HG03558 (cell line): Measurements from ENCODE around the gene SRRM3.
"Not testable (repeated sequence)": the region's sequence is repeated elsewhere in the genome, so short reads cannot be mapped to it uniquely, and the experiment has no call there.

Source experiments
- ATAC-seq: cut with Tn5 transposase; IDR thresholded peaks from one replicate; pipeline ENCODE4 v1.9.1; 2021; ENCODE audit warnings: moderate number of reproducible peaks; ENCODE audit not compliant: unreplicated experiment; ENCODE audit errors: extremely low read depth

SRRM3 gene

DNA sequence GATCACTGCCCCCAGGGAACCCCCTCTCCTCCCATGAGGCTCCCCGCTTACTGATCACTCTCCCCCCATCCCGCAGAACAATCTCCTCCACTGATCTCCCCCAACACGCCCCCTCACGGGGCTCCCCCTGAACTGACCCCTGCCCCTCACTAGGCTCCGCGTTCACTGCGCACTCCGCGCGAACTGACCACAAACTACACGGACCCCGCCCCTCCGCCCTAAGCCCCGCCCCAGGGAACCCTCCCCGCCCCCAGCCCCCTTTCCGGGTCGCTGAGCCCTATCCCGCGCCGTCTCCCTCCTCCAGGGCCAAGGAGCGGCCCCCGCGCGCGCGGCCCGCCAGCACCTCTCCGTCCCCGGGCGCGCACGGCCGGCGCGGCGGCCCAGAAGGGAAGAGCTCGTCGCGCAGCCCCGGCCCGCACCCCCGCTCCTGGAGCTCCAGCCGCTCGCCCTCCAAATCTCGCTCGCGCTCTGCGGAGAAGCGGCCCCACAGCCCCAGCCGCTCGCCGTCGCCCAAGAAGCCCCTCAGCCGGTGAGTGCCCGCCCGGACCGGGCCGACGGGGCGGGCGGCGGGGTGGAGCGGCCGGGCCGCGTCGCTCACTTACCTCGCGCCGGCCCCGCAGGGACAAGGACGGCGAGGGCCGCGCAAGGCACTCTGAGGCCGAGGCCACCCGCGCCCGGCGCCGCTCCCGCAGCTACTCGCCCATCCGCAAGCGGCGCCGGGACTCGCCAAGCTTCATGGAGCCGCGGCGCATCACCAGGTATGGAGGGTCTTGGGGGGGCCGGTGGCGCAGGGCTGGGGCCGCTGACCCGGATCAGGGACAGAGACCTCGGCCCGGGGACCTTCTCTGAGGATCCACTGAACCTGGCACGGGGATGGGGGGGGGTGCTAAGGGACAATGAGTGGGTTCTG lies 80.9 kb downstream of the SRRM3 start:
- ATAC-seq = no peak

GRCh38 chr7:76283254-76284159 lies 81.8 kb downstream of the SRRM3 start:
- ATAC-seq = no peak

DNA sequence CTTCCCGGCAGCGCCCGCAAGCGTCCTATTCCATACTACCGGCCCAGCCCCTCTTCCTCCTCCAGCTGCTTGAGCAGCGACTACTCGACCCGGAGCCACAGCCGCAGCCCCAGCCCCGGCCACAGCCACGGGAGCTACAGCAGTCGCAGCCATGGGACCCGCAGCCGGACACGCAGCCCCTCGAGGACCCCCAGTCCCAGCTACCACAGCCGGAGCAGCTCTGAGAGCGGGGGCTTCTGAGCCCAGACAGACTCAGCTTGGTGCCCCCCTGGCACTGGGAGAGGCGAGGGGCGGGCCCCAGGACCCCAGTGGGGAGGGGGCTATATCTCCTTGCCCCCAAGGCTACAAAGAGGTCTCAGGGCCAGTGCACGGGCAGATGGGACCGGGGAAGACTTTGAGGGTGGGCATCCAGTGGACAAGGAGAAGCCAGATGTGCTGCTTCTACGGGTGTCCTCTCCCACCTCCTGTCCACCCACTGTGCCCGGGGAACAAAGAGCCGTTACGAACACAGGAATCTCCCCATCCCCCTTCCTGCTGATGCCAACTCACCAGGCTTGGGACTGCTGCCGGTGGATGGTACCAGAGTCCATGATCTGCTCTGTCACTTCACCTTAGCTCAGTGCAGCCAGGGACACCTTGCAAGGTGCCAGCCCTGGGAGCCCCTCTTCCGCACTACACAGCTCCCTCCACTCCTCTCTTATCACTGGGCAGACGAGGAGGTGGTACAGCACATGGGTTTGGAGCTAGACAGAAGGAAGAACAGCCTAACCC lies 84.1 kb downstream of the SRRM3 start:
- no peak for ATAC-seq

DNA sequence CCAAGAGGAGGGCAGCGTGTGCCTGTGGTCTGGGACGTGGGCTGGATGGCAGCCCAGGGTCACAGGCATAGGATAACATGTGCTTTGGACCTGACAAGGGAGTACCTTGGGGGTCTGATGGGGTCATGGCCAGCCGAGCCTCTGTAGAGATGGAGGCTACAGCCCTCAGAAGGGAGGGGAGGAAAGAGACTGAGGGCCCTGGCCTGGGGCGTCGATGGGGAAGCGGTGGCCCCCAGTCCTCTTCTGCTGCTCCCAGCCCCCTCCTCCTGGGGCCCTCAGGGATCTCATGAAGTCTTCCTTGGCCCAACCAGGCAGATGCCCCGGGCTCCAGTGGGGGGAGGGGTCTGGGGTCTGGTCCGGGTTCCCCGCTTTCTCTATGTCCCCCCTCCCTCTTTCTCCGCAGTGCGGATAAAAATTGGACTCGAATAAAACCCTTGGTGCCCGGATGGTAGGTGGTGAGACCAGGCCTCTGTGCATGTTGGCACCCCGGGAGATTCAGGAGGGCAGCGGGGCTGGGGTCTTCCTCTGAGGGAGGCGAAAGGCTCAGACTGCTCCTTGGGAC lies 85.2 kb downstream of the SRRM3 start:
- no peak for ATAC-seq

DNA sequence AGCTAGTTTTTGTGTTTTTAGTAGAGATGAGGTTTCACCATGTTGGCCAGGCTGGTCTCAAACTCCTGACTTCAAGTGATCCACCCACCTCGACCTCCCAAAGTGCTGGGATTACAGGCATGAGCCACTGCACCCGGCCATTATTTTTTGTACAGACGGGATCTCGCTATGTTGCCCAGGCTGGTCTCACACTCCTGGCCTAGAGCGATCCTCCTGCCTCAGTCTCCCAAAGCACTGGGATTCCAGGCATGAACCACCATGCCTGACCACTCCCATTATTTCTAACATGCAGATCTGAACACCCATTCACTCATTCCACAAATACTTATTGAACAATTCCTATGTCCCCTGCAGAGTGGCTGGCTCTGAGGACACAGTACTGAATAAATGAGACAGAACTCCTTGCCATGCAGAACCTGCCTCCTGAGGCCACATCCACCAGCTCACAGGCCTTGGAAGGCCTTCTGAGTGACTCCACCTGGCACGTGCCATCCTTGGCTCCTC lies 89.2 kb downstream of the SRRM3 start:
- not testable (repeated sequence) for ATAC-seq

- ATAC-seq = no peak
These were observed 89.9 kb downstream of the SRRM3 start for GRCh38 chr7:76291351-76292212.

- ATAC-seq = no peak
These were observed 90.5 kb downstream of the SRRM3 start for GRCh38 chr7:76292213-76292573.

GRCh38 chr7:76292911-76293310 lies 91.2 kb downstream of the SRRM3 start:
- not testable (repeated sequence) for ATAC-seq

DNA sequence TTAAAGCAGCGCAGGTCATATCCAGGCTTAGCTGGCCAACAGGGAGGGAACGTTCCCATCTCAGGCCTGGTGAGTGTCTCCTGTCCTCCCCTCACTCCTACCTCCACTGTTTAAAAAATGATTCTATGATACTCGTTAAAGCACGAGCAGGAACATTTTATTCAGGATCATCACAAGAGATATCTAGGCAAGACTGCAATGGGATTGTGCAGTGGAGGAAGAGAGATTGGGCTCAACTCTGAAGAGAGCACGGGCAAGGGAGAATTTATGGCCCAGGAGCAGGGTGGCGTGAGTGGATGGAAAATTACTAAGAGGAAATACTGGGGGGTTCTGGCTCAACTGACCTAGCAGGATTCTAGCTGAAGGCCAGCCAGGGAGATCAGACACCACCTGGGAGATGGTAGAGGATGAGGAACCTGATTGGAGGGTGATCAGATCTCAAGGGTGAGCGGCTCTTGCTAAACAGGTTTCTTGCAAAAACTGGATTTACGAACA lies 91.8 kb downstream of the SRRM3 start:
- ATAC-seq = no peak

DNA sequence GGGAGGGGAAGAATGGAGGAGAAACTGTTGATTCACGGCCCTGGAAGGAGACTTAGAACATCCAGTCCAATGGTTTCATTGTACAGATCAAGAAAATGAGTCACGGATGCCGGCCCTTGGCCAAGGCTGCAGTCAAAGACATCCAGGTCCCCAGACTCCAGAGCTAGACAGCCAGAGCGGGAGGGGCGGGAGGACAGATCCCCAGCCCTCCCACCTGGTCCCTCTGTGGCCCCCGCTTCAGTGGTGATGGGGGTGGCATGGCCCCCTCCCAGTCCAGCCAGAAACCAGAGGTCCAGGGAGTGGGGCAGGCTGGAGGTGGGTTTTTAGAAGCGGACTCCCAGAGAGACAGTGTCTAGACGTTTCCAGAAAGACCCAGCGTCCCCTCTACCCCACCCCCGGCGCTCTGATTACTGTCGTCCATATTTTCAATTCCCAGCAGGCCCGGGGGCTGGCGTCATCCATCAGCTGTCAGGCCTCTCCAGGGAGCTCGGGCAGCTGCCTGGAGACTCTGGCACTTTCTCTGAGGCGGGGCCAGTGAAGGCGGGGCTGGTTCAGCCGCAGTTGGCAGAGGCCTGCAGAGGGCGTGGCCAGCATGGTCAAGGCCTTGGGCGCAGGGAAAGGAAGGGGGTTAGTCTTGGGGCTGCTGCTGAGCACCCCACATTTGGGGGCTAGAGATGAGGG lies 92.8 kb downstream of the SRRM3 start:
- ATAC-seq = no peak

GRCh38 chr7:76296743-76297740 lies 95.3 kb downstream of the SRRM3 start:
- no peak for ATAC-seq

DNA sequence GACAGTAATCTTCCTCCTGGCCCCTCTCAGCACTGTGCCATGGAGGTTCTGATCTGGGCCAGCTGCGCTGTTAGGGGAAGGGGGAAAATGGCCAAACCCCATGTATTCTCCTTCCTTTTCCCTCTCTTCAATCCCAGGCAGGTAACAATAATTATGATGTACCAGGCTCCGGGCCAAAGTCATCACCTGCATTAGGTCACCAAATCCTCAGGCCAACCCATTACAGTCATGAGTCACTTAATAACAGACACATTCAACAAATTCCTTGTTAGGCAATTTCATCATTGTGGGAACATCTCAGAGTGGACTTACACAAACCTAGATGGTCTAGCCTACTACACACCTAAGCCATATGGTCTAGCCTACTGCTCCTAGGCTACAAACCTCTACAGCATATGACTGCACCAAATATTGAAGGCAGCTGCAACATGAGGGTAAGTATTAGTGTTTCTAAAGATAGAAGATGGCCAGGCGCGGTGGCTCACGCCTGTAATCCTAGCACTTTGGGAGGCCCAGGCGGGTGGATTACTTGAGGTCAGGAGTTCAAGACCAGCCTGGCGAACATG lies 98.6 kb downstream of the SRRM3 start:
- ATAC-seq = no peak

DNA sequence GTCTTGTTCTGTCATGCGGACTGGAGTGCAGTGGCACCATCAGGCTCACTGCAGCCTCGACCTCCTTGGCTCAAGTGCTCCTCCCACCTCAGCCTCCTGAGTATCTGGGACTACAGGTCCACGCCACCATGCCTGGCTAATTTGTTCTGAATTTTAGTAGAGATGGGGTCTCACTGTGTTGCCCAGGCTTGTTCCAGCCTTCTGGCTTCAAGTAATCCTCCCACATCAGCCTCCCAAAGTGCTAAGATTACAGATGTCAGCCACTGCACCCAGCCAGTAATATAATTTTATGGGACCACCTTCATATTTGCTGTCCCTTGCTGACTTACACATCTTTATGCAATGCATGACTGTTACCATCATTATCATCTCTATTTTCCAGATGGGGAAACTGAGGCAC lies 99.3 kb downstream of the SRRM3 start:
- ATAC-seq = no peak

DNA sequence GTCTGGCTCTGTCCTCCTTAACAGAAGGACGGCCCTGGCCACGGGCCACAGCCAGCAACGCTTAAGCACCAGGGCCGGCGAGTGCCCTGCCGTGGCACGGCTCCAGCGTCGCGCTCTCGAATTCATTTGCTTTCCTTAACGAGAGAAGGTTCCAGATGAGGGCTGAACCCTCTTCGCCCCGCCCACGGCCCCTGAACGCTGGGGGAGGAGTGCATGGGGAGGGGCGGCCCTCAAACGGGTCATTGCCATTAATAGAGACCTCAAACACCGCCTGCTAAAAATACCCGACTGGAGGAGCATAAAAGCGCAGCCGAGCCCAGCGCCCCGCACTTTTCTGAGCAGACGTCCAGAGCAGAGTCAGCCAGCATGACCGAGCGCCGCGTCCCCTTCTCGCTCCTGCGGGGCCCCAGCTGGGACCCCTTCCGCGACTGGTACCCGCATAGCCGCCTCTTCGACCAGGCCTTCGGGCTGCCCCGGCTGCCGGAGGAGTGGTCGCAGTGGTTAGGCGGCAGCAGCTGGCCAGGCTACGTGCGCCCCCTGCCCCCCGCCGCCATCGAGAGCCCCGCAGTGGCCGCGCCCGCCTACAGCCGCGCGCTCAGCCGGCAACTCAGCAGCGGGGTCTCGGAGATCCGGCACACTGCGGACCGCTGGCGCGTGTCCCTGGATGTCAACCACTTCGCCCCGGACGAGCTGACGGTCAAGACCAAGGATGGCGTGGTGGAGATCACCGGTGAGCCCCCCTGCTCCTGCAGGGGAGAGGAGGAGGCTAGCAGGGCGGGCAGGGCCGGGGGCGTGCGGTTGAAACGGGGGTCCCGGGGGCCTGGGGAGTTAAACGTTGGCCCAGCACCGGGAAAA lies 100.9 kb downstream of the SRRM3 start, which contains the start of gene HSPB1:
Gene HSPB1 (plus strand): TSS at position 327 of the 855 bp plus-strand sequence. CDS start 40 bp downstream, at position 367.
- peak; percentile 39 for ATAC-seq

DNA sequence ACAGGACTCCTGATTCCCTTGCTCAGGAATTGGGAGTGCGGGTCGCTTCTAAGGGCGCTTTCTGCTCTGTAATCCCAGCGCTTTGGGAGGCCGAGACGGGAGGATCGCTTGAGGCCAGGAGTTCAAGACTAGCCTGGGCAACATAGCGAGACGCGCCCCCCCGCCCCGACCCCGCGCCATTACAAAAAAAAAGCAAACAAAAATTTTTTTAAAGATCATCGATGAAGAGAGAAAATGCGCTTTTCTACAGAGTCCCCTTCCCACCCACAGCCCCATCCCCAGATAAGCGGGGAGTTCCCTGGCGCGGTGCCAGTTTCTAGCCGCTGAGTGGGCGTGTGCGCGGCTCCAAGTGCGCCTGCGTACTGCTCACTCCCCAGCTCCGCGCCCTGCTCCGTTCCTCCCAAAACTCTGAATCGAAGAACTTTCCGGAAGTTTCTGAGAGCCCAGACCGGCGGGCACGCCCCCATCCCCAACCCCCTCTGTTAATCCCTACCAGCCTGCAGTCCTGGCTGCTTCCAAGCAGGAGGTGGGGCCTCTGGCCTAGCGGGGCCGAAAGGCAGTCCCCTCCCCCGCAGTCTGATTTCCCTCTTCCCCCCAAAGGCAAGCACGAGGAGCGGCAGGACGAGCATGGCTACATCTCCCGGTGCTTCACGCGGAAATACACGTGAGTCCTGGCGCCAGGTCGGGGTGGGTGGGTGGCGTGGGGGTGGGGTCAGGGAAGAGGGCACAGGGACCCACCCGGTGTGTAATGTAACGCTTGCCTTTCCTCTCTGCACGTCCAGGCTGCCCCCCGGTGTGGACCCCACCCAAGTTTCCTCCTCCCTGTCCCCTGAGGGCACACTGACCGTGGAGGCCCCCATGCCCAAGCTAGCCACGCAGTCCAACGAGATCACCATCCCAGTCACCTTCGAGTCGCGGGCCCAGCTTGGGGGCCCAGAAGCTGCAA lies 101.8 kb downstream of the SRRM3 start:
- ATAC-seq = no peak
